ENCODE data around the gene STX17.
"Not testable (repeated sequence)": the region's sequence is repeated elsewhere in the genome, so short reads cannot be mapped to it uniquely, and the experiment has no call there.

STX17 gene

DNA sequence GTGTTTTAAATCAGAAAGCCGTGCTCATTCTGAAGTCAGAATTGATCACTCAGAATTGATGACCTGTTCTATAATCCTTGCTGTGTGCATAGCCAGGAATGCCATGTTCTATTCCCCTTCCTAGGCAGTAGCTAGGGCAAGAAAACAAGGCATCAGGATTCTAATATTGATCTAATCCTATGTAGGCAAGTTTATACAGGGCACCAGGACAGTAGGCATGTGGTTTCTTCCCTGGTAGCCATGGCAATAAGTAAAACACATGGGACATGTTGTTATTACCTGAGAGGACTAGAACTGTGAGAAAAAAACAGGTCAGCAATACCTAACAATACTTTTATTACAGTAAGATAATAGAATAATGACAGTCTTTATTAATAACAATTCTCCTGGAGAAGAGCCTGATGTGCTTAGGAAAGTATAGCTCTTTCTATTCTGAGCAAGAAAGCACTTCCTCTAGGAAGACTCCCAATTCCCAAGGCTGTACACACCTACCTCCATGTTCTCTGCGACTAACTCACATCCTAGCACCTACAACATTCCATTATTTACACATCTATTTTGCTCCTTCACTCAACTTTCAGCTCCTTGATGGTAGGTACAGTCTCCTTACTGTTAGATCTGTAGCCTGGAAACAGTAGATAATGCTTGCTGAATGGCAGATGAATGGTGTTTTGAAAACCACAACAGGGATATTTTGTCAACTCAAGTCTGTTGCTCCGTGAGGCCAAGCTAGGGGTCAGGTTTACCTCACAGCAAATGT, 70.8 kb downstream of the STX17 start:
- DNase-seq = peak; percentile 8

DNA sequence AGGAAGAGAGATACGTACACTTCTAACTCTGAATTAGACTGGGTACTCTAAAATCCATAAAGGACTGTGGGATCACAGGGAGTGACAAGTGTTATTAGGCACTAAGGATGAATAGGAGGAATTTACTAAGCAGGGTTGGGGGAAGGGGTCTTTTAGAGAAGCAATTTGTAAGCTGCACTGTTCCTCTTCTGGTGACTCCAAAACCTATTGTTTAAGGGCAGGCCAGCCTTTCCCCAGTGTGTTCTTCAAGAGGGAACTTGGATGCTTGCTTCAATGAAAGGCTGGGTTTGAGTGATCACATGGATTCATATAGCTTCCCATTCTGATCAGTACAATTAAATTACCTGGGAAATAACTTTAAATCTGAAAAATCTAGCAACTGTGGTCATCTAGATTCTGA, 71.8 kb downstream of the STX17 start:
- no peak for DNase-seq

DNA sequence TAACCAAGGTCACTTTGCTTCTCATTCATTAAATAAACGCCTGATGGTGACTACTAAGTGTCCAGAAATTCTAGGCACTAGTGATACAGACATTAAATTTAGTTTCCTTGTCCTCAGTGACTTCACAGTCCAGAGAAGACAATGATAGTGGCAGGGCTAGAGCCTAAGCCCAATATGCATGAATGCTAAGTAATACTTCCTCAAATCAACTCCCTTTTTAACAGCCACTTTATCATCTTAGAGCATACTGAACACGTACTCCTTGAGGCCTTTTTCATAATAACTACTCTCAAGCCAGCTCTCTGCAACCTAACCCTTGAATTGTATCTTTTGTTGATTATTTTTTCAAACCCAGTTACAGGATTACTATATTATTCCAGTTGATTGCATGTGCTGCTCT, 74.1 kb downstream of the STX17 start:
- DNase-seq = no peak

DNA sequence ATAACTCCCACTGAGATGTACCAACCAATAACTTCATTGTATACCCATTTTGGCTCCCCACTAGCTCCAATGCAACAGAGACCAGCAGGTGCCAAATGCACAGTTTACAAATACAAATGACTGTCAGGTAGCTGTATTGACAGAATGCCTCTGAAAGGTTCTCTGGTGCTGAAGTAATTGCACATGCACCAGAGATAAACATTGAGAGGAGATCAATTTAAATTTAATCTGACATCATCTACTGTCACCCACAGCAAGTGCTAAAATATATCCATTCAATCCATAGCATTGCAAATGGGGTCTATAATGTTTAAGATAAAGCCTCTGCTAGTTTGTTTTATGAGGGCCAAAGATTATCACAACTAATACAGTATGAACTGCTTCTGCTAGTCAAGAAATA, 80.2 kb downstream of the STX17 start:
- no peak for DNase-seq

DNA sequence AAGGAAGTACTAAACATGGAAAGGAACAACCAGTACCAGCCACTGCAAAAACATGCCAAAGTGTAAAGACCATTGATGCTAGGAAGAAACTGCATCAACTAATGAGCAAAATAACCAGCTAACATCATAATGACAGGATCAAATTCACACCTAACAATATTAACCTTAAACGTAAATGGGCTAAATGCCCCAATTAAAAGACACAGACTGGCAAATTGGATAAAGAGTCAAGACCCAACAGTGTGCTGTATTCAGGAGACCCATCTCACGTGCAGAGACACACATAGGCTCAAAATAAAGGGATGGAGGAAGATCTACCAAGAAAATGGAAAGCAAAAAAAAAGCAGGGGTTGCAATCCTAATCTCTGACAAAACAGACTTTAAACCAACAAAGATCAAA, 84.1 kb downstream of the STX17 start:
- not testable (repeated sequence) for DNase-seq

DNA sequence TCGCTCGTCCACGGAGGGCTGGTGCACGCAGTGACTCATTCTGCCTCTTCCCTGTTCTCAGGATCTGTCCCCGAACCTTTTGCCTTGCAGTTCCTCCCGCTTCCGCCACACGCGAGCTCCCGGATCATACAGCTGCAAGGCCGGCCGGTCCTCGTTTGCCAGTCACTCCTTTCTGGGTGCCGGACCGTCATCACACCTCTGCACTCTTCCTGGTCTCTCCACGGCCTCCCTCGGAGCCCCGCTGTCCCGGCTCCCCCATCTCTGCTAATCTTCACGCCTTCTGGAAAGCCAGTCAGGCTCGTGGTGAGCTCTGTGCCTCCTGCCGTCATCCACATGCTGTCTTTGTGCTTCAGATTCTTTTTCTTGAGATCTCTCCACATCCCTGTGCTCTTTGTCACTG, 91.8 kb downstream of the STX17 start:
- no peak for DNase-seq

DNA sequence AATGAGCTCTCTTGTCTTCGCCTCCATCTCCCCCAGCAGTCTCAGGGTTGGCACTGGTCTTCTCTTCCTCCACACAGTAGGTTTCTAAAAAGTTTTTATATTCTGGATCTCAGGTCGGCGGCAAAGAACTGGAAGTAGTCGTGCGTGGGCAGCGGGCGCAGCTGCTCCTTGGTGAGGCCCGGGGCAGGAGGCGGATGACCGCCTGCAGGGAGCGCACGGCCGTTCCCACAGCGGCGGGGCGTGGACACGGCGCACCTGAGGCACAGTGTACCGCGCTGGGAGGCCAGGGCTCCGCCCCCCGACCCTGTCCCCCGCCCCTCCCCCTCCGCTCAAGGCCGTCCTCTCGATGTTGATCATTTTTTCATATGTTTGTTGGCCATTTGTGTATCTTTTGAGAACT, 92.4 kb downstream of the STX17 start:
- DNase-seq = no peak

DNA sequence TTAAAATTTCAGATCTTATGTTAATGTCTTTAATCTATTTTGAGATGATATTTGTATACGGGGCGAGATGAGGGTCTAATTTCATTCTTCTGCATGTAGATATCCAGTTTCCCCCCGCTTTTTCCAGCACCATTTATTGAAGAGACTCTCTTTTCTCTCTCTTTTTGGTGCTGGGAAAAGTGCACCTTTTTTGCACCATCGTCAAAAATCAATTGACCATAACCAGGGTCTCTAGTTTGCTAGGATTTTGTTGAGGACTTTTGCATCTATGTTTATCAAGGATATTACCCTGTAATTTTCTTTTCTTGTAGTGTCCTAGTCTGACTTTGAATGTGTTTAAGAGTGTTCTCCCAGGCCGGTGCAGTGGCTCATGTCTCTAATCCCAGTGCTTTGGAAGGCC, 93.3 kb downstream of the STX17 start:
- DNase-seq = no peak

DNA sequence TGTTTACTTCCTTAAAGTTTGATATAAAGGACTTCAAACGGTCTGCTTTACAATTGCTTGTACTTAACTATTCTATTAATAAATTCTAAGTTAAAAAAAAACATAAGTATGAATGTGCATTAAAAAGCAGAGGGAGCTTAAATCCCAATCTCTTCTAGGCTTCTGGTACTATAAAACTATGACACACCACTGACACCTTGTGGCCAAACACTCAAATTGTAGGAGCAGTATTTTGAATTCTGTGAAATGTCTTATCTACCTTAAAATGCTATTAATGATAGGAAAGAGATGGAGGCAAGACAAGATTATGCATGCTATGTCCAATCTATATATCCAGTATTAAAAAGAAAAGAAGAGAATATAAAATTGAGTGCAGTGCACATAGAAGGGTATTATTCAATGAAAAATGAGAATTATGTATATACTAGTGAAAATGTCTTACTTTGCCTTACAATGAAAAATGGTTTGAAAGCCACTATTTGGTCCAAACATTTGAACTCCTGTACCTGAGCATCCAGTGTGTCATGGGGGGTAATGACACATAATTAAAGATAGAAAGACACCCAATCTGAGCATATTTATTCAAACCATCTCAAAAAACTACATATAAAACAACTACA, 104.7 kb downstream of the STX17 start:
- DNase-seq = peak; percentile 65

DNA sequence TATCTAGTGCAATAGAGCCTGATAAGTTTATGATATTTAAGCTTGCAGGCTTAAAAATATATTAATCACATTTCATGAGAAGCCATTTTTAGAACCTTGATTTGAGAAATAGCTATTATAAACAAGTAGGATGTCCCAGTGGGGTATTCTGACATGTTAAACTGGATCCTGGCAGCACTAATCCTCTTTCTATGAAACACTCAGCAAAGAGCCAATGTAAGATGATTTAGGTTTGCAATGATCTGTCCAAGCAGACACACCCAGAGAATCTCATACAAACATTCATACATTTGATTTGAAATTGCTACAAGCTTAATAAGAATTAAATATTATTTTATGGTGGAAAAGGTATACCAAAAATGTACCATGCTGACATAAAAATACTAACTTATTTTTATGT, 105.8 kb downstream of the STX17 start:
- DNase-seq = no peak

DNA sequence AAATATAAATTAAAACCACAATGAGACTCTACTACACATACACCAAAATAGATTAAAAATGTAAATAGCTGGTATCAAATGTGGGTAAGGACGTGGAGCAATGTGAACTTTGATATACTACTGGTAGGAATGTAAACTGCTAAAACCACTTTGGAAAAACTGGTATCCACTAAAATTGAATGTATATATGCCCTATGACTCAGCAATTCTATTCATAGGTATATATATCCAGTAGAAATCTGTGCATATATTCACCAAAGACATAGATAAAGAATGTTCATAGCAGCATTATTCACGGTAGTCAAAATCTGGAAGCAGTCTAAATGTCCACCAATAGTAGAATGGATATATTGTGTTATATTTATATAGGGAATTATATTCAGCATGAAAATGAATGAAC, 107.1 kb downstream of the STX17 start:
- DNase-seq = no peak

DNA sequence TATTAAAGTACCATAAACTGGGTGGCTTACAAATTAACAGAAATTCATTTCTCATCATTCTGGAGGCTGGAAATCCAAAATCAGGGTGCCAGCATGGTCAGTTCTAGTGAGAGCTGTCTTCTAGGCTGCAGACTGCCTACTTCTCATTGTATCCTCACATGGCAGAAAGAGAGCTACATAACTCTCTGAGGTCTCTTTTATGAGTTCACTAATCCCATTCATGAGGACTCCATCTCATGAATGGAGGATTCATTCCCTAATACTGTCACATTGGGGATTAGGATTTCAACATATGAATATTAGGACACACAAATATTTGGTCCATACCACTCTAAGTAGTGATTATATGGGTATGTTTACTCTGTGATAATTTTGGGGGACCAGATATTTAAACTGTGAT, 108.4 kb downstream of the STX17 start:
- no peak for DNase-seq

DNA sequence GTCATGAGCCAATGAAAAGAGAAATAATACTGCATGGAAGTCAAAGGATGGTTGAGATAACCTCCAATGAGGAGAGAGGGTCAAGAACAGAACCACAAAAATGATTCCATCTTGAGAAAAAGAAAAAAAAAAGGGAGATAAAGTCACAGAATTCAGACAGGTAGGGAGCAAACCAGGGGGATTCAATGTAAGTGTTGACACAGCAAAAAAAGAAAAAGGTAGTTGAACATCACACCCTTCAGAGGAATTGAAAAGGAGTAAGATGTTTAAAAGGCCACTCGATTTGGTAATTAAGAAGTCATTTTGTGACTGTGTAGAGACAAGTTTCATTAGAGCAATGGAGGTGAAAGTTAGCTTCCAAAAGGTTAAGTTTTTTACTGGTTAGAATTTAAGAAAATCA, 113.1 kb downstream of the STX17 start:
- no peak for DNase-seq

Measured in DMS53 (cell line).